ENCODE data around the gene ELP5. TPM values are rescaled to one million over a fixed set of nuclear protein-coding genes. Genes with fewer than 3 reads are reported as not detected.

Gene ELP5
- total RNA-seq, 4 donors from 2014 or later, result 24.9 to 33.3 (median 27.8) TPM

DNA sequence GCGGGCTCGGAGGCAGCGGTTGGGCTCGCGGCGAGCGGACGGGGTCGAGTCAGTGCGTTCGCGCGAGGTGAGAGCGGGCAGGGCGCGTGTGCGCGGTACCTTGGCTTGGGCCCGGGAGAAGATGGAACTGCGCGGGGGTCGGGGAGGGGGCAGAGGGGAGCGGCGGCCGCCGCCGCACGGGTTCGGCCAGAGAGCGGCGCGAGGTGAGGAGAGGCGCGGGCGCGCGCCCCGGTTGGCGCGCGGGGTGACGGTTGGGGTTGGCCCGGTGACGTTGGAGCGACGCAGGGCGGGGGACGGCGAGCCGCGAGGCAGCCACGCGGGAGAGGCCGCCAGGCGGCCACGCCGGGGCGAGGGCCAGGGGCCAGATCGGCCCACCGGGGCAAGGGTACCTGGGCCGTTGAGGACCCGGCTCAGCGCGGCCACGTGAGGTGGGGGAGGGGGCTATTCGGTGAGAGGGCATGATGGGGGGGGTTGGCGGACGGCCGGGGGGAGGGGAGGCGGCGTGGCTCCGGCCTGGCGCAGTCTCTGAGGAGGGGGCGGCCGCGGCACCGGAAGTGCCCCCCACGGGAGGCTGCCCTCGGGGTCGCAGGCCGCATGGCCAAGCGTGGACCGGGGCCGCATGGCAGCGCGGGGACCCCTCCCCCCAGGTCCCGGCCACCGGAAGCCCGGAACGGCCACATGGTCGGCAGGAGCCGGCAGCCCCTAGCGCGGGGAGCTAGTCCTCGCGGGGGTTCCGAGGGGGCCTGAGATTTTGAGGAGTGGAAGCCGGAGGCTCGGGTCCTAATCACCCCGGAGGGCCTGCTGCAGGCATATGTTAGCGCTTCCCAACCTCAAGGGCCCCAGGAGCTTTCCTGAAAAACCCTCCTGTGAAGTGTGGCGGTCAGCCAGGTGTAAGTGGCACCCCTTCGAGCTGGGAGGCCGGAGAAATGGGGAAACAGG lies 55.9 kb downstream of the ELP5 start:
- WGBS, result 1% methylated on average over 50 of the region's 104 CpGs
- Histone ChIP-seq H3K4me1 (peaks cover 38 to 55% (median 47%) of the 10 kb centered on the region in 4 donors), H3K27me3 (no peaks in the 10 kb centered on the region), H3K36me3 (peaks cover 31 to 36% (median 35%) of the 10 kb centered on the region in 4 donors), H3K27ac (replicated peaks in 1 of 4) (peak overlapping the region; percentile 95 to 100 (median 100)), H3K9me3 (no peaks in the 10 kb centered on the region), H3K4me3 (peak overlapping the region; percentile 95 to 100 (median 96))
- DNase-seq (ENCODE audit: extremely low spot score), result no peak
- TF ChIP-seq POLR2AphosphoS5 (IDR thresholded peaks at IDR 0.05) (no peak), CTCF (IDR thresholded peaks at IDR 0.05) (peak in 1 of 3 experiments; percentile 22)
- intact Hi-C loops (cut with DNase I), result no loop called here

GRCh38 chr17:7308625-7309433 lies 56.8 kb downstream of the ELP5 start:
- intact Hi-C loops (cut with DNase I), result no loop called here
- WGBS, result 4% methylated on average over 11 of the region's 14 CpGs
- no peak for DNase-seq (ENCODE audit: extremely low spot score)

More at GRCh38 chr17:7308625-7309433, 56.8 kb downstream of the ELP5 start:
- H3K27ac ChIP-seq (replicated peaks in 1 of 4), result peak overlapping the region; percentile 95 to 100 (median 100)
- TF ChIP-seq EP300 (IDR thresholded peaks at IDR 0.05) (no peak), POLR2AphosphoS5 (IDR thresholded peaks at IDR 0.05) (peak; percentile 64 to 83), POLR2A (IDR thresholded peaks at IDR 0.05; ENCODE audit: low read depth) (no peak)
- H3K9me3 ChIP-seq, result no peaks in the 10 kb centered on the region
- H3K4me1 ChIP-seq, result peaks cover 47 to 63% (median 56%) of the 10 kb centered on the region in 4 donors
- H3K4me3 ChIP-seq, result peak overlapping the region; percentile 95 to 100 (median 96)
- H3K36me3 ChIP-seq, result peaks cover 38 to 45% (median 44%) of the 10 kb centered on the region in 4 donors
- no peaks in the 10 kb centered on the region for H3K27me3 ChIP-seq

Small RNA genes within 50 kb of the gene (small RNA-seq; reads per million reads assigned to genes)
- gene MIR324 (4.9 to 8.9 (median 7.2) reads per million in 3 donors), gene RF00019 (0 reads per million in 3 donors)

Other genes with a start within 250 kb of the ELP5 start
- 100 to 1,000 TPM in 3 of 4 donors, 10 to 100 TPM in 1; 84.7 to 204 (median 172) TPM for gene RNASEK, start 239.6 kb upstream of the ELP5 start, total RNA-seq
- gene BCL6B, start 229.2 kb upstream of the ELP5 start, total RNA-seq, result 1 to 10 TPM in 3 of 4 donors, under 1 TPM in 1; 0.83 to 5.0 (median 3.2) TPM
- 1 to 10 TPM in 1 of 4 donors, under 1 TPM in 3; 0.19 to 1.2 (median 0.65) TPM for gene SLC16A13, start 216.2 kb upstream of the ELP5 start, total RNA-seq
- under 1 TPM in 3 of 4 donors, not detected in 1; 0.17 to 0.99 (median 0.26) TPM for gene SLC16A11, start 208.1 kb upstream of the ELP5 start, total RNA-seq
- 10 to 100 TPM in 3 of 4 donors, 1 to 10 TPM in 1; 3.0 to 14.0 (median 13.1) TPM for gene CLEC10A, start 172.0 kb upstream of the ELP5 start, total RNA-seq
- 1 to 10 TPM in 1 of 4 donors, under 1 TPM in 2, not detected in 1; 0.32 to 1.5 (median 0.42) TPM for gene ASGR2, start 137.4 kb upstream of the ELP5 start, total RNA-seq
- 1 to 10 TPM in 1 of 4 donors, under 1 TPM in 1, not detected in 2; 0.52 to 2.5 TPM for gene ASGR1, start 72.8 kb upstream of the ELP5 start, total RNA-seq
- gene DLG4, start 32.4 kb upstream of the ELP5 start, total RNA-seq, result 10 to 100 TPM; 12.3 to 21.4 (median 16.5) TPM
- gene ACADVL, start 32.3 kb upstream of the ELP5 start, total RNA-seq, result 100 to 1,000 TPM; 250 to 662 (median 544) TPM
- gene DVL2, start 17.7 kb upstream of the ELP5 start, total RNA-seq, result 10 to 100 TPM; 34.5 to 55.5 (median 43.7) TPM
- gene PHF23, start 12.8 kb upstream of the ELP5 start, total RNA-seq, result 10 to 100 TPM; 21.6 to 38.1 (median 24.8) TPM
- gene GABARAP, start 9.8 kb upstream of the ELP5 start, total RNA-seq, result 100 to 1,000 TPM; 360 to 524 (median 408) TPM
- gene CTDNEP1, start 481 bp upstream of the ELP5 start, total RNA-seq, result 10 to 100 TPM; 41.5 to 66.5 (median 46.6) TPM
- gene CLDN7, start 10.3 kb downstream of the ELP5 start, total RNA-seq, result 1 to 10 TPM; 1.7 to 3.4 (median 2.1) TPM
- gene SLC2A4, start 29.5 kb downstream of the ELP5 start, total RNA-seq, result 100 to 1,000 TPM; 144 to 197 (median 157) TPM
- 1 to 10 TPM; 3.6 to 8.7 (median 4.4) TPM for gene YBX2, start 42.4 kb downstream of the ELP5 start, total RNA-seq
- 100 to 1,000 TPM; 145 to 214 (median 204) TPM for gene EIF5A, start 55.4 kb downstream of the ELP5 start, total RNA-seq
- 100 to 1,000 TPM in 1 of 4 donors, 10 to 100 TPM in 3; 89.6 to 112 (median 90.2) TPM for gene GPS2, start 63.1 kb downstream of the ELP5 start, total RNA-seq
- gene NEURL4, start 77.1 kb downstream of the ELP5 start, total RNA-seq, result 10 to 100 TPM; 13.9 to 27.0 (median 20.6) TPM
- gene ACAP1, start 84.3 kb downstream of the ELP5 start, total RNA-seq, result 10 to 100 TPM in 1 of 4 donors, 1 to 10 TPM in 3; 2.1 to 11.4 (median 4.6) TPM
- 10 to 100 TPM in 2 of 4 donors, 1 to 10 TPM in 2; 9.1 to 18.2 (median 13.3) TPM for gene KCTD11, start 99.9 kb downstream of the ELP5 start, total RNA-seq
- under 1 TPM in 1 of 4 donors, not detected in 3; 0.42 TPM for gene TMEM95, start 102.9 kb downstream of the ELP5 start, total RNA-seq
- 1 to 10 TPM; 2.9 to 7.5 (median 5.6) TPM for gene TNK1, start 128.9 kb downstream of the ELP5 start, total RNA-seq
- gene PLSCR3, start 142.3 kb downstream of the ELP5 start, total RNA-seq, result 10 to 100 TPM; 17.7 to 39.9 (median 24.3) TPM
- 100 to 1,000 TPM in 1 of 4 donors, 10 to 100 TPM in 3; 59.6 to 121 (median 74.7) TPM for gene TMEM256, start 151.9 kb downstream of the ELP5 start, total RNA-seq
- 10 to 100 TPM; 12.0 to 30.2 (median 19.0) TPM for gene NLGN2, start 155.6 kb downstream of the ELP5 start, total RNA-seq
- gene SPEM1, start 168.1 kb downstream of the ELP5 start, total RNA-seq, result not detected
- gene SPEM2, start 173.4 kb downstream of the ELP5 start, total RNA-seq, result not detected
- gene SPEM3, start 176.6 kb downstream of the ELP5 start, total RNA-seq, result not detected
- 1 to 10 TPM; 1.2 to 6.1 (median 3.5) TPM for gene TMEM102, start 183.2 kb downstream of the ELP5 start, total RNA-seq
- gene FGF11, start 187.3 kb downstream of the ELP5 start, total RNA-seq, result 1 to 10 TPM in 2 of 4 donors, under 1 TPM in 1, not detected in 1; 0.50 to 1.9 (median 1.3) TPM
- 10 to 100 TPM in 1 of 4 donors, 1 to 10 TPM in 3; 5.0 to 12.8 (median 8.1) TPM for gene CHRNB1, start 192.8 kb downstream of the ELP5 start, total RNA-seq
- 100 to 1,000 TPM in 2 of 4 donors, 10 to 100 TPM in 2; 57.5 to 113 (median 87.7) TPM for gene ZBTB4, start 227.4 kb downstream of the ELP5 start, total RNA-seq
- gene SLC35G6, start 229.2 kb downstream of the ELP5 start, total RNA-seq, result not detected
- 10 to 100 TPM; 29.5 to 66.4 (median 46.9) TPM for gene POLR2A, start 232.2 kb downstream of the ELP5 start, total RNA-seq

All from esophagus muscularis mucosa (tissue), 4 donors.